RWPE1 (cell line): Measurements from ENCODE around the gene GDPGP1.

ENCODE experiments used
- CTCF ChIA-PET: fragments of 350-600 bp; sonication (Branson Sonifier 250); formaldehyde crosslinking; extraction: SDS; loops from one replicate; lab custom pipeline; 2021; lab: Yijun Ruan, JAX
- POLR2A ChIA-PET: fragments of 400-600 bp; formaldehyde crosslinking; extraction: SDS; loops from one replicate; lab custom pipeline; 2020; ENCODE audit warnings: antibody characterized with exemption; ENCODE audit not compliant: low non-redundant PET; lab: Yijun Ruan, JAX
- DNase-seq: peaks from one replicate; pipeline ENCODE4 v3.0.0; 2012; ENCODE audit warnings: low spot score
- H3K27ac ChIP-seq: fragments of 450-650 bp; 2 replicates; pipeline ENCODE4 v1.5.1; 2017
- TF ChIP-seq, protein P1 (sequence below): fragments of 450-650 bp; conservative IDR thresholded peaks from 2 replicates; pipeline ENCODE4 v1.5.1; 2017; ENCODE audit warnings: low read depth, mild to moderate bottlenecking

The GDPGP1 gene

DNA sequence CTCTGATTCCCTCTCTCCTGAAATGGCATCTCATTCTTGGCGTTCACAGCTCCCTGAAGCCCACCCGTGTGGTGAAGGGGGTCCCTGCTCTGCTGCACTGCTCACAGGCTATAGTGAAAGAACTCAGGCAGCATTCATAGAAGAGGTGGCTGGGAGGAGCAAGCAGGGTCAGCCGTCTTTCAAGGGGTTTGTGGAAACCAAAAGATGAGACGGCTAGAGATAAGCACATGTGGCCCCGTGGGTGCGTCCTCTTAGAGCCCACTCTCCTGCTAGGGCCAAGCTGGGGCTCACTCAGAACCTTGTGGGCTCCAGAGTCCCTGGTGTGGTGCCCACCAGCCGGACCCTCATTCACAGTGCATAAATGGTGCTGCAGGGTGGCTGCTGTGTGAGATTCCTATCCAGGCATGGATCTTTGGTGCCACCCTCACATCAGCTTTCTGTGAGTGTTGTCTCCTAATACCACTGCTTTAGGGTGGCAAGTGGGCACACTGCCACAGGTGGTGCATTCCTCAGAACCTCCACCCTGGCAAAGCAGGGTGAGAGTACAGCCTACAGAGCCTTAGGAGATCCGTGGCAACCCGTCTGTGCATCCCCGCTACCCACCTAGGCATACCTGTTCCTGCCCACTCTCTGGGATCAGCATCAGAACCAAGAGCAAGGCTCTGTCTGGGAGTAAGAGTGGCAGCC lies 44.1 kb upstream of the GDPGP1 start:
- H3K27ac ChIP-seq, result peak overlapping the region; percentile 98
- ChIA-PET CTCF (interaction anchor here (0.7 to 0.8 kb wide), 2 partner anchors 21 to 24 kb away, joined by 3 to 5 read pairs; no protein-coding TSS in a partner anchor), POLR2A (interaction anchor here (0.8 to 1.2 kb wide), 2 partner anchors 11 to 39 kb away, joined by 3 read pairs; partner anchors contain the start of gene SEMA4B)
- DNase-seq, result no peak
- TF ChIP-seq, protein P1, sequence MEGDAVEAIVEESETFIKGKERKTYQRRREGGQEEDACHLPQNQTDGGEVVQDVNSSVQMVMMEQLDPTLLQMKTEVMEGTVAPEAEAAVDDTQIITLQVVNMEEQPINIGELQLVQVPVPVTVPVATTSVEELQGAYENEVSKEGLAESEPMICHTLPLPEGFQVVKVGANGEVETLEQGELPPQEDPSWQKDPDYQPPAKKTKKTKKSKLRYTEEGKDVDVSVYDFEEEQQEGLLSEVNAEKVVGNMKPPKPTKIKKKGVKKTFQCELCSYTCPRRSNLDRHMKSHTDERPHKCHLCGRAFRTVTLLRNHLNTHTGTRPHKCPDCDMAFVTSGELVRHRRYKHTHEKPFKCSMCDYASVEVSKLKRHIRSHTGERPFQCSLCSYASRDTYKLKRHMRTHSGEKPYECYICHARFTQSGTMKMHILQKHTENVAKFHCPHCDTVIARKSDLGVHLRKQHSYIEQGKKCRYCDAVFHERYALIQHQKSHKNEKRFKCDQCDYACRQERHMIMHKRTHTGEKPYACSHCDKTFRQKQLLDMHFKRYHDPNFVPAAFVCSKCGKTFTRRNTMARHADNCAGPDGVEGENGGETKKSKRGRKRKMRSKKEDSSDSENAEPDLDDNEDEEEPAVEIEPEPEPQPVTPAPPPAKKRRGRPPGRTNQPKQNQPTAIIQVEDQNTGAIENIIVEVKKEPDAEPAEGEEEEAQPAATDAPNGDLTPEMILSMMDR, result no peak

GRCh38 chr15:90190606-90191343 lies 43.2 kb upstream of the GDPGP1 start:
- ChIA-PET CTCF (interaction anchor here (0.7 to 0.8 kb wide), 4 partner anchors 20 to 831 kb away, joined by 3 read pairs; no protein-coding TSS in a partner anchor), POLR2A (interaction anchor here (0.7 to 2.1 kb wide), 5 partner anchors 11 to 31 kb away, joined by 3 to 19 read pairs (median 4); partner anchors contain the start of gene SEMA4B)
- peak; percentile 94 for DNase-seq
- TF ChIP-seq, protein P1, result no peak
- peak overlapping the region; percentile 98 for H3K27ac ChIP-seq

DNA sequence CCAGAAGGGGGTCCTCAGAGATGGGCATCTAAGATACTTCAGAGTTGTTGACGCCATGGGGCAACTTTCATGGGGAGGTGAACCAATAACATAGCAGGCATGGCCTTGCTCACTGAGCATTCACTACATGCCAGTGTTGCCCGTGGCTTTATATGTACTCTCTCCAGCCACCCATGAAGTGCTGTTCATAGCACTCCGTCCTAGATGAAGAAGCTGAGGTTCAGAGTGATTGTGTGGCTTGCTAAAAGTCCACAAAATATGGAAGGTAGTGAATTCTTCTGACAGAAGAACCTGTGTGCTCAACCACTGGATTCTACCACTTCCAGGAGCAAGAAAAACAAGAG lies 42.7 kb upstream of the GDPGP1 start:
- ChIA-PET CTCF (interaction anchor here (0.7 to 0.8 kb wide), 3 partner anchors 42 to 832 kb away, joined by 3 read pairs; no protein-coding TSS in a partner anchor), POLR2A (interaction anchor here (0.7 to 2.1 kb wide), 5 partner anchors 11 to 32 kb away, joined by 3 to 19 read pairs (median 3); partner anchors contain the start of gene SEMA4B)
- TF ChIP-seq, protein P1, result no peak
- H3K27ac ChIP-seq, result peak overlapping the region; percentile 98
- no peak for DNase-seq

- CTCF ChIA-PET, result interaction anchor here (0.7 kb wide), 1 partner anchor 833 kb away, joined by 3 read pairs; no protein-coding TSS in a partner anchor
- POLR2A ChIA-PET, result interaction anchor here (0.6 to 2.1 kb wide), 7 partner anchors 8 to 30 kb away, joined by 3 to 19 read pairs (median 3); partner anchors contain the start of gene SEMA4B
- peak overlapping the region; percentile 98 for H3K27ac ChIP-seq
- peak; percentile 58 for DNase-seq
- TF ChIP-seq, protein P1, result no peak
These were observed 42.1 kb upstream of the GDPGP1 start for GRCh38 chr15:90191794-90192509.

DNA sequence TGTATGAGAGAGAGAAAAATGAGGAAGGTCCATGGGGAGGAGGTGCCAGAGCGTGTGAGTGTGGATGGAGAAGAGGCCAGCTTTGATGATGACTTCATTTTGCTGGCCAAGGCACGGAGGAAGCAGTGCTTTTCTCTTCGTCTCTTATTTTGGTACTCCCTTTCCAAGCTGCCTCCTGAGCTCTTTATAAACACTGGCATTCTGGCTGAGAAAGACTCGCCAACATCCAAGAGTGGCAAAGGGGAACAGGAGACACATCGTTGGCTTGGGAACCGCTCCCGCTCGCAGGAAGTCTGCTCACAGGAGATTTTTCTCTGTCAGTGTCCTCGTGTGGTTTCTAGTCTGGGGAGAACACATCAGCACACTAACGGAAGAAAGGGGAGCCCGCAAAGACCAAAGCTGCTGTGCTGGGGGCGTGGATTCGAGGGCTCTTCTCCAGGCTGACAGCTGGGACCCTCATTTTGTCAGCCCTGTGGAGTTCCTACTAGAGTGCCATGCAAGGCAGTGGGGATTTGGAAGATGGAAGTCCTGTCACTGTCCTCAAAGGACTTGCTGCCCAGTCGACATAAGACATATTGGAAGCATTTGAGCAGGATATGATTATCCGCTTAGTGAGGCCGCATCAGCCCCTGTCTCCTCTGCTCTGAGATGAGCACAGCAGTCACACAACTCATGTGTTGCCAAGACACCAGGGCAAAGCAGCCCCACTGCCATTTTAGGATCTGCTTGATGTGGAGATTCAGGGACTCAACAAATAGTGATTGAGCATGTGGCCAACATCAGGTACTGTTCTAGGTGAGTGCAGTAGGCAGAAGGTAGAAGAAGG lies 40.8 kb upstream of the GDPGP1 start:
- DNase-seq, result no peak
- CTCF ChIA-PET, result no interaction called here
- TF ChIP-seq, protein P1, result no peak
- POLR2A ChIA-PET, result interaction anchor here (0.5 kb wide), 1 partner anchor 580 kb away, joined by 6 read pairs; no protein-coding TSS in a partner anchor
- peak overlapping the region; percentile 98 for H3K27ac ChIP-seq
